Endothelial cell of umbilical vein (primary cell): ENCODE measurements around the gene AP5B1.

Experiments
- CTCF ChIP-seq, 2 donors: IDR thresholded peaks; 1 replicate in 1 of 2; 2 replicates in 1 of 2; pipeline ENCODE4 v1.5.1; 2011; ENCODE audit warnings: low read length in 2 of 2, mild to moderate bottlenecking in 2 of 2, moderate library complexity in 2 of 2, control low read depth in 1 of 2, inconsistent platforms in 1 of 2, low read depth in 1 of 2; ENCODE audit not compliant: insufficient read depth in 1 of 2; ENCODE audit errors: extremely low read depth in 1 of 2
- POLR2A ChIP-seq: IDR thresholded peaks from 2 replicates; pipeline ENCODE4 v1.6.1; 2012; ENCODE audit warnings: low read depth, mild to moderate bottlenecking, control low read depth, low read length

GRCh38 chr11:65726660-65727059, 54.1 kb downstream of the AP5B1 start:
- no peak for TF ChIP-seq POLR2A
- TF ChIP-seq CTCF (IDR thresholded peaks at IDR 0.05; ENCODE audit: extremely low read depth in 1 of 2, insufficient read depth in 1 of 2, low read depth in 1 of 2, low read length in 2 of 2), result no peak
